ENCODE results near the gene MYEF2.

MYEF2 gene

DNA sequence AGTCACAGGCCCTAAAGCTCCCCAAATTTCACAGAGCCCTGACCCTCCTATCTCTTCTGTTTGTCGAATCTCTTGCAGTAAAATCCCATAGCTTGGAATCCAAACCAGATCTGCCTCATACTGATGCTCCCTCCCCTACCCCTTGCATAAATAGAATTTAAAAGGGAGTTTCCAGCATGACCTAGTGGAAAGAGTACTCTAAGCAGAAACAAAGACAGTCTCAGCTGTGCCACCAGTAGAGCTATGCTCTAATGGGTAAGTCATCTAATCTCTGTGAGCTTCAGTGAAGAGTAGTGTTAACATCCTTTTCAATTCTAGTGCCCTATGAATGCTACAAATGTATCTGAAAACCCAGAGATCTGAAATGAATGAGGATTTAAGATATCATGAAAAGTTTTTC lies 24.0 kb upstream of the MYEF2 start:
- no peak for ATAC-seq
- TF ChIP-seq, protein P1, sequence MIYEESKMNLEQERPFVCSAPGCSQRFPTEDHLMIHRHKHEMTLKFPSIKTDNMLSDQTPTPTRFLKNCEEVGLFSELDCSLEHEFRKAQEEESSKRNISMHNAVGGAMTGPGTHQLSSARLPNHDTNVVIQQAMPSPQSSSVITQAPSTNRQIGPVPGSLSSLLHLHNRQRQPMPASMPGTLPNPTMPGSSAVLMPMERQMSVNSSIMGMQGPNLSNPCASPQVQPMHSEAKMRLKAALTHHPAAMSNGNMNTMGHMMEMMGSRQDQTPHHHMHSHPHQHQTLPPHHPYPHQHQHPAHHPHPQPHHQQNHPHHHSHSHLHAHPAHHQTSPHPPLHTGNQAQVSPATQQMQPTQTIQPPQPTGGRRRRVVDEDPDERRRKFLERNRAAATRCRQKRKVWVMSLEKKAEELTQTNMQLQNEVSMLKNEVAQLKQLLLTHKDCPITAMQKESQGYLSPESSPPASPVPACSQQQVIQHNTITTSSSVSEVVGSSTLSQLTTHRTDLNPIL (CRISPR knock-in tag; IDR thresholded peaks at IDR 0.05; ENCODE audit: low read depth) = no peak
- TF ChIP-seq TOX (CRISPR knock-in tag; IDR thresholded peaks at IDR 0.05; ENCODE audit: borderline replicate concordance) (no peak), SNAI2 (CRISPR knock-in tag; IDR thresholded peaks at IDR 0.05) (no peak), TCF4 (CRISPR knock-in tag; IDR thresholded peaks at IDR 0.05; ENCODE audit: borderline replicate concordance) (no peak)

DNA sequence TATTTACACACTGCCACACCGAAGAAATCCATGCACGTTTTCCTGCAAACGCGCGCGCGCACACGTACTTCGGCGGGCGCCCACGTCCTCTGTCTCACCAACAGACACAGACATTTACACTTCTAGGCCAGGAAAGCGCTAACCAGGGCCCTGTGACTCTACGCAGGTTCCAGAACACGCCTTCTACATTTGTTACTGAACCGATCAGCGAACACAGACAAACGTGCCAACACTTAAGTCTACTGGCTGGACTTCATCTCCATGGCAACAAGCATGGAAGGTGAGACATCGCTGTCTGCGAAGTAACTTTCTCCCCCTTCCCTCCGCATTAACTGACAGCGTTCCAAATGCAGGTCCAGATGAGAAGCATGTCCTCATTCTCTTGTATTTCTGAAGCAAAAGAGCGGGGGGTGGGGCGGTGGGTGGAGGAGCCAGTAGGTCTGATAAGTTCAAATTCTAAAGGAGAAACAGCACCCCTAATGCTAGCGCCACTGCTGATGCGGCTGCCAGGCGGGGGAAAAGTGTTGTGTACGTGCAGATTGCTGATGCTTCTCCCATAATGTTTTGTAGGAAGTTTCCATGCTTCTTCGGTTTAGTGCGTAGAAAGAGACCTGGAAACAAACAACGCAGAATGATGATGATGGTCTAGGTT lies 13.6 kb upstream of the MYEF2 start, which contains the start of gene CTXN2:
TSS of gene CTXN2 (plus strand) at position 92 of the 652 bp plus-strand sequence. CDS start 9,636 bp downstream, outside the sequence.
- peak; percentile 40 for ATAC-seq
- TF ChIP-seq, protein P2, sequence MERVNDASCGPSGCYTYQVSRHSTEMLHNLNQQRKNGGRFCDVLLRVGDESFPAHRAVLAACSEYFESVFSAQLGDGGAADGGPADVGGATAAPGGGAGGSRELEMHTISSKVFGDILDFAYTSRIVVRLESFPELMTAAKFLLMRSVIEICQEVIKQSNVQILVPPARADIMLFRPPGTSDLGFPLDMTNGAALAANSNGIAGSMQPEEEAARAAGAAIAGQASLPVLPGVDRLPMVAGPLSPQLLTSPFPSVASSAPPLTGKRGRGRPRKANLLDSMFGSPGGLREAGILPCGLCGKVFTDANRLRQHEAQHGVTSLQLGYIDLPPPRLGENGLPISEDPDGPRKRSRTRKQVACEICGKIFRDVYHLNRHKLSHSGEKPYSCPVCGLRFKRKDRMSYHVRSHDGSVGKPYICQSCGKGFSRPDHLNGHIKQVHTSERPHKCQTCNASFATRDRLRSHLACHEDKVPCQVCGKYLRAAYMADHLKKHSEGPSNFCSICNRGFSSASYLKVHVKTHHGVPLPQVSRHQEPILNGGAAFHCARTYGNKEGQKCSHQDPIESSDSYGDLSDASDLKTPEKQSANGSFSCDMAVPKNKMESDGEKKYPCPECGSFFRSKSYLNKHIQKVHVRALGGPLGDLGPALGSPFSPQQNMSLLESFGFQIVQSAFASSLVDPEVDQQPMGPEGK (CRISPR knock-in tag; IDR thresholded peaks at IDR 0.05; ENCODE audit: borderline replicate concordance) = no peak
- no peak for TF ChIP-seq ESRRG (CRISPR knock-in tag; IDR thresholded peaks at IDR 0.05)

DNA sequence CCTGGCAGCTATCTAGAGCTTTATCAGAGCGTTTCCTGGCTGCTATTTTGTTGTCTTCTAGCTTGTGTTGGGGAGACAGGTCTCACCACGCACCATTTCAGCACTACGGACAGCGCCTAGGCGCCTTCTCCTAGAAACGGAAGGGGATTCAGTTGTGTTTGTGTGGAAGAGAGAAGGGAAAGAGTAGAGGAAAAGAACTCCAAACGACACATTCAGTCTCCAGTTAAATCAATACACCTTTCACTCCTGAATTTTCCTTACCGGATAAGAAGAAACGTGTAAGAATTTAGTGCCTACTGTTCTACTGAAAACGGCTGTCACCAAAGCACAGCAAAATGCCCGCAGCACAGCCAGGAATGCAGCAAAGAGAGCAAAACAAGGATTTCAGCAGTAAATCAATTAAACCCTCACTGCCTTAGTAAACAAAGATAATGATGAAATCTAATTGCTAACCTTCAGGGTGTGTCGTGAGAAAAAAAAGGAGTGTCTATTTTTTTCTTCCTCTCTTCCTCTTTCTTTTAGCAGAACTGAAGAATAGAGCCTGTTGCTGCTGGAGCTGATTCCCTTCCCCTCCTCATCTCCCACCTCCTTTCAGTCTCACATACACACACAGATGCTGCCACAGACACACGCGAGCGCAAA lies 13.0 kb upstream of the MYEF2 start:
- TF ChIP-seq CSDC2 (CRISPR knock-in tag; IDR thresholded peaks at IDR 0.05) (peak; percentile 88; the same call in 1 of the 2 replicates), ARNTL (CRISPR knock-in tag; IDR thresholded peaks at IDR 0.05; ENCODE audit: borderline replicate concordance, low read depth) (no peak), ISL1 (CRISPR knock-in tag; IDR thresholded peaks at IDR 0.05) (0 out of 2 replicates have a peak, but pooled peaks have one; percentile 29), ZC3H10 (CRISPR knock-in tag; IDR thresholded peaks at IDR 0.05) (peak; percentile 51; the same call in 1 of the 2 replicates), ZNF8 (CRISPR knock-in tag; IDR thresholded peaks at IDR 0.05) (no peak), SNAI2 (CRISPR knock-in tag; IDR thresholded peaks at IDR 0.05) (peak; percentile 94), TOX (CRISPR knock-in tag; IDR thresholded peaks at IDR 0.05; ENCODE audit: borderline replicate concordance) (no peak), OSR1 (CRISPR knock-in tag; IDR thresholded peaks at IDR 0.05) (no peak), ZFP3 (CRISPR knock-in tag; IDR thresholded peaks at IDR 0.05) (peak; percentile 73; the same call in 1 of the 2 replicates)
- TF ChIP-seq, protein P2 (CRISPR knock-in tag; IDR thresholded peaks at IDR 0.05; ENCODE audit: borderline replicate concordance) = 0 out of 2 replicates have a peak, but pooled peaks have one; percentile 26
- ATAC-seq = peak; percentile 98

DNA sequence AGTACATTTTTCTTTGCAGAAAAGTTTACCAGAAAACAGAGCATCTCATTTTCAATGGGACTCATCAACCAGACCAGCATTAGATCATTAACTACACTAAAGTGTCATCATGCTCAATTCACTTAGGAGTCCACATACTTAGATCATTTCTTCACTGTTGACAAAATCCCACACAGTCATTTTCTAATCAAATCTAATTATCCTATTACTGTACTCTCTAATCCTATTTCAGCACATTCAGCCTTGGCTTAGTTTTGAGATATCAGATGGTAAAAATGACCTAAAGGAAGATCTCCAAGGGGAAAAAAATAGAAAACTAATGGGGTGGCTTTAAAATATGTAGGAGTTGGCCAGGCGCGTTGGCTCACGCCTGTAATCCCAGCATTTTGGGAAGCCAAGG lies 8.2 kb upstream of the MYEF2 start:
- TF ChIP-seq RARB (CRISPR knock-in tag; IDR thresholded peaks at IDR 0.05) (no peak), ZC3H10 (CRISPR knock-in tag; IDR thresholded peaks at IDR 0.05) (no peak), ESRRG (CRISPR knock-in tag; IDR thresholded peaks at IDR 0.05) (no peak), ZFP3 (CRISPR knock-in tag; IDR thresholded peaks at IDR 0.05) (peak; percentile 48; the same call in 1 of the 2 replicates), ISL1 (CRISPR knock-in tag; IDR thresholded peaks at IDR 0.05) (0 out of 2 replicates have a peak, but pooled peaks have one; percentile 12), ZFP30 (CRISPR knock-in tag; IDR thresholded peaks at IDR 0.05) (no peak), BACH2 (CRISPR knock-in tag; IDR thresholded peaks at IDR 0.05; ENCODE audit: borderline replicate concordance) (no peak), ARNTL (CRISPR knock-in tag; IDR thresholded peaks at IDR 0.05; ENCODE audit: borderline replicate concordance, low read depth) (no peak), SNAI2 (CRISPR knock-in tag; IDR thresholded peaks at IDR 0.05) (no peak), TCF4 (CRISPR knock-in tag; IDR thresholded peaks at IDR 0.05; ENCODE audit: borderline replicate concordance) (no peak), ZNF70 (CRISPR knock-in tag; IDR thresholded peaks at IDR 0.05) (no peak)
- no peak for ATAC-seq

DNA sequence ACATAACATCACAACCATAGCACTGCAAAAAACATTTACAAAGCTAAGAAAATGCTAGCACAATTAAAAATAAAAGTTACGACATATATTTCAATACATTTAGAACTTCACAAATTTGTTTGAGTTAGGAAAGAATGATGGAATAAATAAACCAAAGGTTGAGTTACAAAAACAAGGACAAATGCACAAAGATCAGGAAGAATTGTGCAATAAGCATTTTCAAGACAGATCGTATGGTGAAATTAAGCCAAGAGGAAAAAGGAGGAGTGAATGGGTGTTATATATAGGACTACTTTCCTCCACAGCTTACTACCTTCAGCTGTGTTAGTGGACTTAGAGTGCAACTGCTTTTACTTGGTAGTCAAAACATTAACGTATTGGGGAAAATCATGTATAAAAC lies 7.4 kb upstream of the MYEF2 start:
- ATAC-seq = no peak
- TF ChIP-seq PPARA (CRISPR knock-in tag; IDR thresholded peaks at IDR 0.05; ENCODE audit: borderline replicate concordance) (no peak), ZFP3 (CRISPR knock-in tag; IDR thresholded peaks at IDR 0.05) (no peak), OSR1 (CRISPR knock-in tag; IDR thresholded peaks at IDR 0.05) (no peak)

DNA sequence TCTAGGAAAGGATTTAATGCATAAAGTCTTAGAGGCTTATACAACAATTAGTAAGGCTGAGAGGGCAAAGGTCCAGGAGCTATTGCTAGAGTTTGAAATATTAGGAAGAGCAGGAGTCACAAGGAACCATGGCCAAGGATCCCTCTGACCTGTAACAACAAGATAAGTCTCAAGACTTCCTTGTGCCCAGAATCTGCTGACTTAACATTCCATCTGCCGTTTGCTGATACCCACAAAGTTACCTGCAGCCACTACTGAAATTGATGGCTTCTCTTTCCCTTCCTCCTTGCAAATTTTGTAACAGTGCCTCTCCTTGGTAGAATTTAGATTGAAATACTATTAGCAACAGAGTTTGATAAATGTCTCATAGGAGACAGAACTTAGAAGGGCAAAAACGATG lies 4.7 kb upstream of the MYEF2 start:
- ATAC-seq = no peak
- no peak for TF ChIP-seq BACH2 (CRISPR knock-in tag; IDR thresholded peaks at IDR 0.05; ENCODE audit: borderline replicate concordance)
- TF ChIP-seq, protein P3, sequence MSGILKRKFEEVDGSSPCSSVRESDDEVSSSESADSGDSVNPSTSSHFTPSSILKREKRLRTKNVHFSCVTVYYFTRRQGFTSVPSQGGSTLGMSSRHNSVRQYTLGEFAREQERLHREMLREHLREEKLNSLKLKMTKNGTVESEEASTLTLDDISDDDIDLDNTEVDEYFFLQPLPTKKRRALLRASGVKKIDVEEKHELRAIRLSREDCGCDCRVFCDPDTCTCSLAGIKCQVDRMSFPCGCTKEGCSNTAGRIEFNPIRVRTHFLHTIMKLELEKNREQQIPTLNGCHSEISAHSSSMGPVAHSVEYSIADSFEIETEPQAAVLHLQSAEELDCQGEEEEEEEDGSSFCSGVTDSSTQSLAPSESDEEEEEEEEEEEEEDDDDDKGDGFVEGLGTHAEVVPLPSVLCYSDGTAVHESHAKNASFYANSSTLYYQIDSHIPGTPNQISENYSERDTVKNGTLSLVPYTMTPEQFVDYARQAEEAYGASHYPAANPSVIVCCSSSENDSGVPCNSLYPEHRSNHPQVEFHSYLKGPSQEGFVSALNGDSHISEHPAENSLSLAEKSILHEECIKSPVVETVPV (CRISPR knock-in tag; IDR thresholded peaks at IDR 0.05) = no peak
- TF ChIP-seq GLIS3 (CRISPR knock-in tag; IDR thresholded peaks at IDR 0.05) = no peak
- TF ChIP-seq ZNF8 (CRISPR knock-in tag; IDR thresholded peaks at IDR 0.05) = no peak
- TF ChIP-seq ZNF565 (CRISPR knock-in tag; conservative IDR thresholded peaks at IDR 0.05; ENCODE audit: low read depth) = no peak
- no peak for TF ChIP-seq TOX (CRISPR knock-in tag; IDR thresholded peaks at IDR 0.05; ENCODE audit: borderline replicate concordance)
- TF ChIP-seq ISL1 (CRISPR knock-in tag; IDR thresholded peaks at IDR 0.05) = no peak
- TF ChIP-seq ZNF70 (CRISPR knock-in tag; IDR thresholded peaks at IDR 0.05) = no peak
- TF ChIP-seq OSR1 (CRISPR knock-in tag; IDR thresholded peaks at IDR 0.05) = no peak

Data from SK-N-SH treated with all-trans-retinoic acid at 6 μM for 48 hours (cell line).